ENCODE data around the gene MUC5AC.

DNA sequence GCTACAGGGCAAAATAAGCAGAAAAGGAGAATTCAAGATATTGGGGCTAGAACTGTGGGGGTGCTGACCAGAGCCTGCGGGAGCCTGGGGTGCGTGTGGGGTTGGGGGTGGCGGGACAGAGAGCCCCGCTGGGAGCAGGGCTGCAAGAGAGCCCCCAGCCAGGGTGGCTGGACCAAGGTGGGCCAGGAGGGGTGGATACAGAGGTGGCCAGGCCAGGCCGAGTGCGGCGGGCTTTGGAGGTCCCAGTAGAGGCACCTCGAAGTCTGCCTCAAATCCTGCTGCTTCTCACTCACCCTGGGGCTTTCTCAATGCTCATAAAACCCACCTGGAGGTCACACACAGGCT lies 48.2 kb downstream of the MUC5AC start:
- TF ChIP-seq POLR2A (IDR thresholded peaks at IDR 0.05) = no peak
- TF ChIP-seq, protein P1, sequence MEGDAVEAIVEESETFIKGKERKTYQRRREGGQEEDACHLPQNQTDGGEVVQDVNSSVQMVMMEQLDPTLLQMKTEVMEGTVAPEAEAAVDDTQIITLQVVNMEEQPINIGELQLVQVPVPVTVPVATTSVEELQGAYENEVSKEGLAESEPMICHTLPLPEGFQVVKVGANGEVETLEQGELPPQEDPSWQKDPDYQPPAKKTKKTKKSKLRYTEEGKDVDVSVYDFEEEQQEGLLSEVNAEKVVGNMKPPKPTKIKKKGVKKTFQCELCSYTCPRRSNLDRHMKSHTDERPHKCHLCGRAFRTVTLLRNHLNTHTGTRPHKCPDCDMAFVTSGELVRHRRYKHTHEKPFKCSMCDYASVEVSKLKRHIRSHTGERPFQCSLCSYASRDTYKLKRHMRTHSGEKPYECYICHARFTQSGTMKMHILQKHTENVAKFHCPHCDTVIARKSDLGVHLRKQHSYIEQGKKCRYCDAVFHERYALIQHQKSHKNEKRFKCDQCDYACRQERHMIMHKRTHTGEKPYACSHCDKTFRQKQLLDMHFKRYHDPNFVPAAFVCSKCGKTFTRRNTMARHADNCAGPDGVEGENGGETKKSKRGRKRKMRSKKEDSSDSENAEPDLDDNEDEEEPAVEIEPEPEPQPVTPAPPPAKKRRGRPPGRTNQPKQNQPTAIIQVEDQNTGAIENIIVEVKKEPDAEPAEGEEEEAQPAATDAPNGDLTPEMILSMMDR (IDR thresholded peaks at IDR 0.05) = no peak
